H1 (cell line): Measurements from ENCODE around the gene MIA3. TPM values are rescaled to one million over a fixed set of nuclear protein-coding genes. Genes with fewer than 3 reads are reported as not detected.

ENCODE experiments used
- CTCF ChIA-PET: fragments of 300-600 bp; sonication (Branson Sonifier 250); formaldehyde crosslinking; loops from one replicate; lab custom pipeline; 2021; ENCODE audit not compliant: partially characterized antibody; lab: Charles Lee
- POLR2A ChIA-PET: fragments of 300-600 bp; sonication (Branson Sonifier 250); formaldehyde crosslinking; loops from one replicate; lab custom pipeline; 2021; ENCODE audit warnings: inconsistent platforms; ENCODE audit not compliant: partially characterized antibody; lab: Charles Lee
- DNase-seq, 2 experiments: peaks; one replicate each; pipeline versions ENCODE4 v3.0.0 to v3.0.0-alpha.2; 2010 to 2022; ENCODE audit warnings: low spot score in 2 of 2, low read depth in 1 of 2, mixed read lengths in 1 of 2
- FAIRE-seq: peaks from 2 replicates; lab custom pipeline; 2011; peaks lifted over from hg19 to GRCh38; lab: Jason Lieb, UNC
- H2AFZ ChIP-seq: 2 replicates; pipeline ENCODE4 v1.8.1; 2012; ENCODE audit warnings: low read length, inconsistent platforms
- H2AK5ac ChIP-seq: 2 replicates; pipeline ENCODE4 v1.6.1; 2013; ENCODE audit warnings: low read depth, low read length
- H2BK120ac ChIP-seq: replicated peaks from 2 replicates; pipeline ENCODE3; 2013; ENCODE audit warnings: low read depth, low read length, inconsistent platforms
- H2BK12ac ChIP-seq: 2 replicates; pipeline ENCODE4 v1.6.1; 2013; ENCODE audit warnings: low read depth, low read length
- H2BK15ac ChIP-seq: 2 replicates; pipeline ENCODE4 v1.6.1; 2013; ENCODE audit warnings: low read length
- H2BK20ac ChIP-seq: 2 replicates; pipeline ENCODE4 v1.6.1; 2013; ENCODE audit warnings: low read length
- H2BK5ac ChIP-seq: 2 replicates; pipeline ENCODE4 v1.6.1; 2013; ENCODE audit warnings: low read depth, low read length
- H3K14ac ChIP-seq: 2 replicates; pipeline ENCODE4 v1.6.1; 2013; ENCODE audit warnings: inconsistent platforms; ENCODE audit not compliant: insufficient read length
- H3K18ac ChIP-seq: 2 replicates; pipeline ENCODE4 v1.6.1; 2013; ENCODE audit warnings: low read length; ENCODE audit errors: extremely low read depth
- H3K23ac ChIP-seq: 2 replicates; pipeline ENCODE4 v1.6.1; 2013; ENCODE audit warnings: inconsistent platforms; ENCODE audit not compliant: insufficient read length
- H3K23me2 ChIP-seq: 2 replicates; pipeline ENCODE4 v1.6.1; 2013; ENCODE audit warnings: low read depth, low read length
- H3K27ac ChIP-seq: 2 replicates; pipeline ENCODE4 v1.6.1; 2011; ENCODE audit warnings: low read depth, low read length, inconsistent platforms
- H3K27me3 ChIP-seq, 4 experiments: replicated peaks in 1 of 4; 1 replicate in 1 of 4; 2 replicates in 3 of 4; pipeline versions ENCODE4 v1.6.1 to v1.8.1; 2011 to 2013; ENCODE audit warnings: low read length in 3 of 4, mild to moderate bottlenecking in 3 of 4, inconsistent platforms in 2 of 4, mixed read lengths in 2 of 4, moderate library complexity in 1 of 4; ENCODE audit not compliant: control insufficient read depth in 3 of 4, insufficient read depth in 3 of 4; ENCODE audit errors: extremely low read depth in 1 of 4
- H3K36me3 ChIP-seq, 4 experiments: 2 replicates each; pipeline versions ENCODE4 v1.6.1 to v1.8.1; 2011 to 2013; ENCODE audit warnings: mild to moderate bottlenecking in 4 of 4, low read length in 3 of 4, moderate library complexity in 2 of 4, control low read depth in 1 of 4, inconsistent platforms in 1 of 4; ENCODE audit not compliant: insufficient read depth in 4 of 4, control insufficient read depth in 2 of 4
- H3K4ac ChIP-seq: replicated peaks from 2 replicates; pipeline ENCODE3; 2013; ENCODE audit warnings: low read length, low read depth, mixed read lengths, inconsistent platforms; ENCODE audit not compliant: insufficient read length
- H3K4me1 ChIP-seq, 4 experiments: replicated peaks in 1 of 4; 1 replicate in 1 of 4; 2 replicates in 3 of 4; pipeline versions ENCODE4 v1.6.1 to v1.8.1; 2011 to 2013; ENCODE audit warnings: low read length in 3 of 4, inconsistent platforms in 2 of 4, mixed read lengths in 1 of 4; ENCODE audit not compliant: insufficient read depth in 4 of 4, control insufficient read depth in 3 of 4
- H3K4me2 ChIP-seq, 2 experiments: 2 replicates each; pipeline versions ENCODE4 v1.6.1 to v1.8.1; 2011 to 2013; ENCODE audit warnings: low read depth in 2 of 2, low read length in 2 of 2, control low read depth in 1 of 2, inconsistent platforms in 1 of 2, mild to moderate bottlenecking in 1 of 2; ENCODE audit not compliant: insufficient read depth in 1 of 2
- H3K4me3 ChIP-seq, 4 experiments: fragments of 200-600, 300-600 bp in 1 of 4; sonication (generic), shearing (Covaris generic), sonication (Bioruptor Twin) in 1 of 4; 2 replicates each; pipeline versions ENCODE4 v1.5.1 to v1.8.1; 2011 to 2016; ENCODE audit warnings: low read length in 4 of 4, low read depth in 3 of 4, control low read depth in 2 of 4, inconsistent platforms in 2 of 4, mild to moderate bottlenecking in 2 of 4, mixed read lengths in 1 of 4, moderate library complexity in 1 of 4; ENCODE audit not compliant: insufficient read depth in 2 of 4; ENCODE audit errors: extremely low read depth in 1 of 4
- H3K56ac ChIP-seq: replicated peaks from 2 replicates; pipeline ENCODE3; 2013; ENCODE audit warnings: low read depth, mild to moderate bottlenecking, mixed read lengths, low read length, inconsistent platforms; ENCODE audit not compliant: insufficient read length
- H3K79me1 ChIP-seq: 2 replicates; pipeline ENCODE4 v1.6.1; 2013; ENCODE audit warnings: low read depth, low read length, control low read depth
- H3K79me2 ChIP-seq, 2 experiments: 2 replicates each; pipeline versions ENCODE4 v1.6.1 to v1.8.1; 2012 to 2013; ENCODE audit warnings: low read length in 2 of 2, mild to moderate bottlenecking in 2 of 2, inconsistent platforms in 1 of 2; ENCODE audit not compliant: insufficient read depth in 2 of 2, control insufficient read depth in 1 of 2
- H3K9ac ChIP-seq, 4 experiments: replicated peaks in 1 of 4; 1 replicate in 1 of 4; 2 replicates in 3 of 4; pipeline versions ENCODE4 v1.6.1 to v1.8.1; 2011 to 2013; ENCODE audit warnings: low read depth in 3 of 4, low read length in 3 of 4, control low read depth in 2 of 4, mild to moderate bottlenecking in 2 of 4, moderate library complexity in 2 of 4, inconsistent platforms in 1 of 4; ENCODE audit errors: extremely low read depth in 1 of 4
- H3K9me3 ChIP-seq, 2 experiments: 2 replicates each; pipeline versions ENCODE4 v1.6.1 to v1.8.1; 2012 to 2013; ENCODE audit warnings: mild to moderate bottlenecking in 2 of 2, moderate library complexity in 2 of 2, control low read depth in 1 of 2, inconsistent platforms in 1 of 2, low read depth in 1 of 2, low read length in 1 of 2, mixed read lengths in 1 of 2; ENCODE audit not compliant: insufficient read depth in 2 of 2
- H4K20me1 ChIP-seq, 2 experiments: replicated peaks in 1 of 2; 2 replicates each; pipeline versions ENCODE3 to v1.8.1; 2011 to 2013; ENCODE audit warnings: inconsistent platforms in 2 of 2, low read length in 2 of 2, mild to moderate bottlenecking in 1 of 2; ENCODE audit not compliant: insufficient read depth in 2 of 2, control insufficient read depth in 1 of 2
- H4K5ac ChIP-seq: 2 replicates; pipeline ENCODE4 v1.6.1; 2013; ENCODE audit warnings: low read length, low read depth, mixed read lengths, inconsistent platforms; ENCODE audit not compliant: insufficient read length
- H4K8ac ChIP-seq: 2 replicates; pipeline ENCODE4 v1.8.0; 2013; ENCODE audit warnings: mild to moderate bottlenecking, moderate library complexity, low read length, inconsistent platforms; ENCODE audit not compliant: insufficient read depth; ENCODE audit errors: extremely low read depth
- H4K91ac ChIP-seq: replicated peaks from 2 replicates; pipeline ENCODE3; 2013; ENCODE audit warnings: low read length, mixed read lengths, inconsistent platforms; ENCODE audit not compliant: insufficient read length
- BRCA1 ChIP-seq: IDR thresholded peaks from 2 replicates; pipeline ENCODE4 v1.6.1; 2012; ENCODE audit warnings: low read depth, low read length, improper control_type of control experiment
- CHD1 ChIP-seq: IDR thresholded peaks from 2 replicates; pipeline ENCODE4 v1.6.1; 2012; ENCODE audit warnings: low read depth, low read length, improper control_type of control experiment
- POU5F1 ChIP-seq: IDR thresholded peaks from 2 replicates; pipeline ENCODE4 v1.6.1; 2011; ENCODE audit warnings: low read depth, mild to moderate bottlenecking, low read length, moderate library complexity
- RAD21 ChIP-seq, 2 experiments: IDR thresholded peaks in 1 of 2; conservative IDR thresholded peaks in 1 of 2; 2 replicates each; pipeline ENCODE4 v1.6.1; 2011; ENCODE audit warnings: low read depth in 2 of 2, low read length in 2 of 2, improper control_type of control experiment in 1 of 2, inconsistent platforms in 1 of 2, mild to moderate bottlenecking in 1 of 2, moderate library complexity in 1 of 2
- SIX5 ChIP-seq: IDR thresholded peaks from 2 replicates; pipeline ENCODE4 v1.6.1; 2011; ENCODE audit warnings: mild to moderate bottlenecking, low read depth, low read length
- WGBS, 2 experiments: shearing (Covaris generic) in 1 of 2; methylation state at CpG; one replicate each; pipeline versions ENCODE4 v1.1.6 to v1.1.7; 2013 to 2015; ENCODE audit warnings: low lambda C conversion rate in 2 of 2, mixed read lengths in 2 of 2, inconsistent platforms in 1 of 2, low coverage in 1 of 2, missing lambda C conversion rate in 1 of 2; ENCODE audit not compliant: insufficient replicate concordance in 2 of 2, insufficient coverage in 1 of 2, insufficient read length in 1 of 2; ENCODE audit errors: extremely low coverage in 1 of 2, missing lambda C conversion rate in 1 of 2; 5-methylcytosine and 5-hydroxymethylcytosine counted together
- polyA plus RNA-seq, 7 experiments: library from polyadenylated mRNA; depleted of rRNA in 3 of 7; stranded (reverse) in 5 of 7; unstranded in 2 of 7; fragments of >200 nt in 5 of 7; fragments of 200-250 nt in 2 of 7; gene quantifications; 1 replicate in 5 of 7; 2 replicates in 1 of 7; 4 replicates in 1 of 7; pipeline versions ENCODE4 v1.2.1 to v1.2.3, GENCODE V29; 2011 to 2013; ENCODE audit warnings: missing spikeins in 2 of 7, mixed read lengths in 2 of 7
- total RNA-seq: library from RNA; stranded (reverse); fragmentation: NEBNext Ultra II Directional; extraction: Animal tissue kit (Norgen Biotek cat#: 25700); gene quantifications from 2 replicates; pipeline ENCODE4 v1.2.1, GENCODE V29; 2021

MIA3 gene
- total and polyA plus RNA-seq, 2 of the 8 experiments (the other 6 are each of a cell fraction or from before 2014, with no cell fraction given): 69.0 to 105 TPM

DNA sequence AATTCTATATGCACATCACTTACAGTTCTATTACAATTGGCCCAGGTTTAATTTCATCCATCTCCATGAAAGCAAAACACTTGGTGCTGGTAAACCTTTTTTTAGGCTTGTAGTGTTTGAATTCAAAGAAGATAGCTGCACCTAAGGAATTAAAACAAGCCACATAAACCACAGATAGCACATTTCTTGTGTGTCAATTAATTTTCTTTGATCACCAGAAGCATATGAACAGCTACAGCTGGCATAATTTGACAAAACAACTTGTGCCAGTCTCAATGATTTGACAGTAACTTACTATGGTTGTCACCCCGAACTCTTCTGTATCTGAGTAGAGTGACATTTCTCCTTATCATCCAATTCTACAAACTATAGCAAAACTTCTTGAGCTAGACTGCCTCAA is 52.2 kb downstream of the MIA3 start:
- 89% methylated on average over 1 of the region's 1 CpG; no CpG with 5 or more reads in 1 of the 2 experiments for WGBS, 2 experiments
- CTCF ChIA-PET: interaction anchor here (0.8 to 1.3 kb wide), 3 partner anchors 10 to 453 kb away, joined by 3 to 4 read pairs (median 4); no protein-coding TSS in a partner anchor
- H3K36me3 ChIP-seq: peaks cover 3 to 53% (median 19%) of the 10 kb centered on the region in 4 experiments

More for the DNA sequence above, 52.2 kb downstream of the MIA3 start:
- Histone ChIP-seq H3K56ac (no peak overlapping the region), H2BK20ac (no peak overlapping the region), H3K4me1 (no peaks in the 10 kb centered on the region), H2BK15ac (no peak overlapping the region), H4K91ac (no peak overlapping the region), H2BK5ac (no peak overlapping the region), H3K4ac (no peak overlapping the region), H2BK120ac (no peak overlapping the region), H3K27ac (no peak overlapping the region), H3K18ac (no peak overlapping the region), H3K23ac (no peak overlapping the region), H2AK5ac (no peak overlapping the region), H4K8ac (no peak overlapping the region), H2BK12ac (no peak overlapping the region), H3K79me2 (no peaks in the 10 kb centered on the region), H4K5ac (no peak overlapping the region), H3K27me3 (no peaks in the 10 kb centered on the region), H3K4me2 (no peak overlapping the region), H3K79me1 (no peaks in the 10 kb centered on the region), H3K23me2 (no peaks in the 10 kb centered on the region), H3K9me3 (no peaks in the 10 kb centered on the region), H3K9ac (no peak overlapping the region), H3K14ac (no peak overlapping the region), H3K4me3 (no peak overlapping the region), H4K20me1 (peaks cover 0 to 2% of the 10 kb centered on the region in 2 experiments), H2AFZ (no peak overlapping the region)
- POLR2A ChIA-PET: no interaction called here
- TF ChIP-seq RAD21 (IDR thresholded peaks at IDR 0.05 in 1 of 2, conservative IDR thresholded peaks at IDR 0.05 in 1 of 2; ENCODE audit: low read depth in 2 of 2, low read length in 2 of 2) (no peak), POU5F1 (no peak), SIX5 (no peak), CHD1 (no peak), BRCA1 (no peak)
- FAIRE-seq: no peak
- no peak for DNase-seq
